ENCODE results near the gene PEAK3.

Gene PEAK3

GRCh38 chr19:2269244-2270156, 12.5 kb downstream of the PEAK3 start:
- peak overlapping the region; percentile 93 for H3K4me3 ChIP-seq (ENCODE audit: low read depth, low read length)
- no peak for TF ChIP-seq CTCF (IDR thresholded peaks at IDR 0.05; ENCODE audit: control insufficient read depth, extremely low read depth, insufficient read depth)
- DNase-seq (ENCODE audit: low read depth): peak; percentile 76

- no peak for TF ChIP-seq CTCF (IDR thresholded peaks at IDR 0.05; ENCODE audit: control insufficient read depth, extremely low read depth, insufficient read depth)
- no peak for DNase-seq (ENCODE audit: low read depth)
- H3K4me3 ChIP-seq (ENCODE audit: low read depth, low read length): peak overlapping the region; percentile 93
These were observed 13.1 kb downstream of the PEAK3 start for GRCh38 chr19:2268861-2269243.

- H3K4me3 ChIP-seq (ENCODE audit: low read depth, low read length): peak overlapping the region; percentile 93
- DNase-seq (ENCODE audit: low read depth): no peak
- no peak for TF ChIP-seq CTCF (IDR thresholded peaks at IDR 0.05; ENCODE audit: control insufficient read depth, extremely low read depth, insufficient read depth)
These were observed 13.5 kb downstream of the PEAK3 start for GRCh38 chr19:2268480-2268830.

GRCh38 chr19:2266183-2266993, 15.6 kb downstream of the PEAK3 start:
- no peak for TF ChIP-seq CTCF (IDR thresholded peaks at IDR 0.05; ENCODE audit: control insufficient read depth, extremely low read depth, insufficient read depth)
- DNase-seq (ENCODE audit: low read depth): no peak
- no peak overlapping the region for H3K4me3 ChIP-seq (ENCODE audit: low read depth, low read length)

GRCh38 chr19:2261438-2262172, 20.4 kb downstream of the PEAK3 start:
- H3K4me3 ChIP-seq (ENCODE audit: low read depth, low read length): no peak overlapping the region
- DNase-seq (ENCODE audit: low read depth): no peak
- peak; percentile 44 for TF ChIP-seq CTCF (IDR thresholded peaks at IDR 0.05; ENCODE audit: control insufficient read depth, extremely low read depth, insufficient read depth)

GRCh38 chr19:2260341-2260805, 21.6 kb downstream of the PEAK3 start:
- DNase-seq (ENCODE audit: low read depth): no peak
- no peak for TF ChIP-seq CTCF (IDR thresholded peaks at IDR 0.05; ENCODE audit: control insufficient read depth, extremely low read depth, insufficient read depth)
- H3K4me3 ChIP-seq (ENCODE audit: low read depth, low read length): no peak overlapping the region

All from LNCaP clone FGC (cell line).